MCF 10A (cell line): ENCODE measurements around the gene FOXL2NB. TPM values are rescaled to one million over a fixed set of nuclear protein-coding genes. Genes with fewer than 3 reads are reported as not detected.

ENCODE experiments used
- BruUV-seq: library from RNA; stranded (reverse); fragments of 400-500 nt; replicated peaks from 2 replicates; lab custom pipeline; 2021; lab: Mats Ljungman, UMichigan
- CTCF ChIA-PET: fragments of 300-600 bp; sonication (Branson Sonifier 250); formaldehyde crosslinking; extraction: SDS; loops from one replicate; lab custom pipeline; 2021; ENCODE audit warnings: antibody characterized with exemption, inconsistent platforms; lab: Yijun Ruan, JAX
- POLR2A ChIA-PET: fragments of 300-600, 350-650 bp; sonication (Branson Sonifier 250); formaldehyde crosslinking; extraction: SDS; loops from one replicate; lab custom pipeline; 2020; ENCODE audit warnings: antibody characterized with exemption, inconsistent platforms; lab: Yijun Ruan, JAX
- DNase-seq: peaks from one replicate; pipeline ENCODE4 v3.0.0-alpha.2; 2018; ENCODE audit not compliant: unreplicated experiment
- H3K27ac Mint-ChIP-seq: one replicate; pipeline ENCODE4 v1.8.0; 2022; ENCODE audit warnings: mild to moderate bottlenecking, low read depth, mixed read lengths; ENCODE audit not compliant: unreplicated experiment
- H3K27me3 Mint-ChIP-seq: one replicate; pipeline ENCODE4 v1.8.0; 2022; ENCODE audit warnings: mixed read lengths; ENCODE audit not compliant: insufficient read depth, unreplicated experiment
- H3K36me3 Mint-ChIP-seq: one replicate; pipeline ENCODE4 v1.8.0; 2022; ENCODE audit warnings: mild to moderate bottlenecking, moderate library complexity, mixed read lengths; ENCODE audit not compliant: insufficient read depth, unreplicated experiment
- H3K4me1 Mint-ChIP-seq: one replicate; pipeline ENCODE4 v1.8.0; 2022; ENCODE audit warnings: mixed read lengths; ENCODE audit not compliant: insufficient read depth, unreplicated experiment
- H3K4me3 Mint-ChIP-seq: one replicate; pipeline ENCODE4 v1.8.0; 2022; ENCODE audit warnings: mild to moderate bottlenecking, moderate library complexity, mixed read lengths; ENCODE audit not compliant: unreplicated experiment
- H3K9me3 Mint-ChIP-seq: one replicate; pipeline ENCODE4 v1.8.0; 2022; ENCODE audit warnings: mixed read lengths; ENCODE audit not compliant: unreplicated experiment
- intact Hi-C: fragments of 100-400 bp; cut with micrococcal nuclease; formaldehyde crosslinking; loops from 2 replicates; pipeline ENCODE4 v1.14.1; 2022
- total RNA-seq: library from RNA; stranded (reverse); gene quantifications from 2 replicates; pipeline ENCODE4 v1.2.3, GENCODE V29; 2022
- TF ChIP-seq, protein P1 (sequence below): fragments of 200-600 bp; IDR thresholded peaks from one replicate; pipeline ENCODE4 v1.8.0; 2022; ENCODE audit warnings: antibody characterized with exemption, mild to moderate bottlenecking; ENCODE audit not compliant: unreplicated experiment

The FOXL2NB gene
- total RNA-seq, 1 experiment from 2014 or later: 0.14 TPM

DNA sequence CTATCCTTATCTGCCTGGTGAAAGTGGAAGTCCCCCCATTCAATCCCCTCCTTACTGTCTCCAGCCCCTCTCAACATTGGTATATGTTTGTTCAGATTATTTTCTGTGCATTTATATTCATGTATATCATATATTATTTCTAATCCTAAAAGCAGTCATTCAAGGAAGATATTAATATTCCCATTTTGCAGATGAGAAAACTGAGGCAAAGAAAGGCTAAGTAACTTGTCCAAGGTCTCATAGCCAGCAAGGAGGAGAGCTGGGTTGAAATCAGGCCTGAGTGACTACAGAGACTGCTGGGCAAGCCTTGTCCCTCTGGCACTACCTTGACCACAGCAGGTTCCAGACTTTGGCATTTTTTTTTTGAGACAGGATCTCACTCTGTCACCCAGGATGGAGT lies 29.0 kb downstream of the FOXL2NB start:
- H3K27ac Mint-ChIP-seq: no peak overlapping the region
- H3K36me3 Mint-ChIP-seq: no peaks in the 10 kb centered on the region
- intact Hi-C loops: no loop called here
- DNase-seq: no peak
- no peaks in the 10 kb centered on the region for H3K9me3 Mint-ChIP-seq
- ChIA-PET POLR2A (no interaction called here), CTCF (no interaction called here)
- H3K4me1 Mint-ChIP-seq: no peaks in the 10 kb centered on the region
- H3K27me3 Mint-ChIP-seq: no peaks in the 10 kb centered on the region
- BruUV-seq: no TSS peak
- TF ChIP-seq, protein P1, sequence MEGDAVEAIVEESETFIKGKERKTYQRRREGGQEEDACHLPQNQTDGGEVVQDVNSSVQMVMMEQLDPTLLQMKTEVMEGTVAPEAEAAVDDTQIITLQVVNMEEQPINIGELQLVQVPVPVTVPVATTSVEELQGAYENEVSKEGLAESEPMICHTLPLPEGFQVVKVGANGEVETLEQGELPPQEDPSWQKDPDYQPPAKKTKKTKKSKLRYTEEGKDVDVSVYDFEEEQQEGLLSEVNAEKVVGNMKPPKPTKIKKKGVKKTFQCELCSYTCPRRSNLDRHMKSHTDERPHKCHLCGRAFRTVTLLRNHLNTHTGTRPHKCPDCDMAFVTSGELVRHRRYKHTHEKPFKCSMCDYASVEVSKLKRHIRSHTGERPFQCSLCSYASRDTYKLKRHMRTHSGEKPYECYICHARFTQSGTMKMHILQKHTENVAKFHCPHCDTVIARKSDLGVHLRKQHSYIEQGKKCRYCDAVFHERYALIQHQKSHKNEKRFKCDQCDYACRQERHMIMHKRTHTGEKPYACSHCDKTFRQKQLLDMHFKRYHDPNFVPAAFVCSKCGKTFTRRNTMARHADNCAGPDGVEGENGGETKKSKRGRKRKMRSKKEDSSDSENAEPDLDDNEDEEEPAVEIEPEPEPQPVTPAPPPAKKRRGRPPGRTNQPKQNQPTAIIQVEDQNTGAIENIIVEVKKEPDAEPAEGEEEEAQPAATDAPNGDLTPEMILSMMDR: no peak
- H3K4me3 Mint-ChIP-seq: no peak overlapping the region

DNA sequence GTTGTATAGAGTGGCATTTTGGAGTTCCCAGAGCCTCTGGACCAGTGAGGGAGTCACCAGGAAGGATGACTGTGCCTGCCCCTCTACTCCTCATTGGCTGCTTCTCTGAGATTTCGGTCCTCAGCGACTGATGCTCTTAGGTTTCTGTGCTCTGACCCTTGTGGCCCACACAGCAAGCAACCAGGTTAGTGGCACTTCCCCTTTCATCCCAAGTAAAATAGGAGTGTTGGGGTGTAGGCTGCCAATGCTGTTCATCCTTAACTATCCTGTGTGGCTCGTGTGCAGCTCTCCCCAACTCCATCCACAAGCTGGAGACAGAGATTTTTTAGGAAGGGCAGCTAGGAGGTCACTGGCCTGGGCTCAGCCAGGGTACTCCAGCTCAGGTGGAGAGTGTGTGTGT lies 37.8 kb downstream of the FOXL2NB start:
- H3K4me3 Mint-ChIP-seq: no peak overlapping the region
- BruUV-seq: no TSS peak
- TF ChIP-seq, protein P1: no peak
- DNase-seq: no peak
- no peaks in the 10 kb centered on the region for H3K36me3 Mint-ChIP-seq
- CTCF ChIA-PET: no interaction called here
- POLR2A ChIA-PET: no interaction called here
- no peaks in the 10 kb centered on the region for H3K27me3 Mint-ChIP-seq
- H3K9me3 Mint-ChIP-seq: no peaks in the 10 kb centered on the region
- intact Hi-C loops: no loop called here
- no peak overlapping the region for H3K27ac Mint-ChIP-seq
- H3K4me1 Mint-ChIP-seq: no peaks in the 10 kb centered on the region

DNA sequence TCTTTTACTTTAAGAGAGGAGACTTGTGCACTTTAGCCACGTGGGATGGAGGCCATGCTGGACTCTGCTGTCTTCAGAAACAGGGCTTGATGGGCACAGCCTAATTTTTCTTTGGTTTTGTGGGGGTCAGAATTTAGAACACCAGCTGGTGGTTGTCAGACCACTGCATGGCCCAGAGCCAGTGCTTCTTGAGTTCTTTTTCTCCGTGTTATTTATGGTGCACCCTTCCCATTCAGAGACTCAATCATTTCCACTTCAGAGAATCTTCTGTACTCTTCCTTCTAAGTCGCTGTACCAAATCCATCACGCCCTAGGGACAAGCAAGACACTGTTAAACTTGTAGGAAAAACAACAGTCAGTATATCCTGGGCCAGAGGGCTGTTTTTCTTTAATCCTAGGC lies 38.9 kb downstream of the FOXL2NB start:
- H3K4me3 Mint-ChIP-seq: no peak overlapping the region
- no peaks in the 10 kb centered on the region for H3K9me3 Mint-ChIP-seq
- H3K27ac Mint-ChIP-seq: no peak overlapping the region
- DNase-seq: no peak
- BruUV-seq: no TSS peak
- TF ChIP-seq, protein P1: no peak
- H3K36me3 Mint-ChIP-seq: no peaks in the 10 kb centered on the region
- peaks cover 3% of the 10 kb centered on the region for H3K27me3 Mint-ChIP-seq
- ChIA-PET CTCF (interaction anchor here (0.5 kb wide), 1 partner anchor 33 kb away, joined by 3 read pairs; no protein-coding TSS in a partner anchor), POLR2A (no interaction called here)
- no peaks in the 10 kb centered on the region for H3K4me1 Mint-ChIP-seq
- intact Hi-C loops: no loop called here

DNA sequence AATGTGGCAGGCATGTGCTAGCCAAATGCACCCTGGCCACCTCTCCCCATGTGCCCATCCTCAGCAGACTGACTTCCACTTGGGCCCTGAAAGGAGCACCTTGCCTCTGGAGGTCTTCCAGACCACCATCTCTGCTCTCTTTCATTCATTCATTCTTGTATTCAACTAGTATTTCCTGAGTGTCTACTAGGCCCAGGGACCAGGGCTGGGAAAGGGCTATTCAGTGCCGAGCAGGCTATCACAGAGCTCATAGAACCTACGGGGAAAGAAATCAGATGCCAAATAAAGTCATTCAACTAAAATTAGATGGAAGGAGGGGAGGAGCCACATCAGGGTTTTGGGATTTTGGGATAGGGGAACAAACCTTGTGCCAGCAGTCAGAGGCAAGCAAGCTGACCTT lies 40.2 kb downstream of the FOXL2NB start:
- no peak overlapping the region for H3K4me3 Mint-ChIP-seq
- TF ChIP-seq, protein P1: no peak
- no peaks in the 10 kb centered on the region for H3K36me3 Mint-ChIP-seq
- ChIA-PET POLR2A (no interaction called here), CTCF (no interaction called here)
- DNase-seq: no peak
- no peak overlapping the region for H3K27ac Mint-ChIP-seq
- intact Hi-C loops: no loop called here
- H3K4me1 Mint-ChIP-seq: no peaks in the 10 kb centered on the region
- peaks cover 15% of the 10 kb centered on the region for H3K27me3 Mint-ChIP-seq
- no peaks in the 10 kb centered on the region for H3K9me3 Mint-ChIP-seq
- no TSS peak for BruUV-seq
